Stimulated activated CD4-positive, alpha-beta T cell treated with anti-CD3 and anti-CD28 coated beads, Interleukin-1b, Interleukin-23, amount 100 ng/mL, for 24 hours (primary cell): ENCODE data around the gene SAMD4B.
"Not testable (repeated sequence)": the region's sequence is repeated elsewhere in the genome, so short reads cannot be mapped to it uniquely, and the experiment has no call there.

Source experiments
- DNase-seq, 4 experiments: peaks; one replicate each; pipeline ENCODE4 v3.0.0-alpha.2; 2020; ENCODE audit warnings: low read depth in 4 of 4, low spot score in 1 of 4

SAMD4B gene

DNA sequence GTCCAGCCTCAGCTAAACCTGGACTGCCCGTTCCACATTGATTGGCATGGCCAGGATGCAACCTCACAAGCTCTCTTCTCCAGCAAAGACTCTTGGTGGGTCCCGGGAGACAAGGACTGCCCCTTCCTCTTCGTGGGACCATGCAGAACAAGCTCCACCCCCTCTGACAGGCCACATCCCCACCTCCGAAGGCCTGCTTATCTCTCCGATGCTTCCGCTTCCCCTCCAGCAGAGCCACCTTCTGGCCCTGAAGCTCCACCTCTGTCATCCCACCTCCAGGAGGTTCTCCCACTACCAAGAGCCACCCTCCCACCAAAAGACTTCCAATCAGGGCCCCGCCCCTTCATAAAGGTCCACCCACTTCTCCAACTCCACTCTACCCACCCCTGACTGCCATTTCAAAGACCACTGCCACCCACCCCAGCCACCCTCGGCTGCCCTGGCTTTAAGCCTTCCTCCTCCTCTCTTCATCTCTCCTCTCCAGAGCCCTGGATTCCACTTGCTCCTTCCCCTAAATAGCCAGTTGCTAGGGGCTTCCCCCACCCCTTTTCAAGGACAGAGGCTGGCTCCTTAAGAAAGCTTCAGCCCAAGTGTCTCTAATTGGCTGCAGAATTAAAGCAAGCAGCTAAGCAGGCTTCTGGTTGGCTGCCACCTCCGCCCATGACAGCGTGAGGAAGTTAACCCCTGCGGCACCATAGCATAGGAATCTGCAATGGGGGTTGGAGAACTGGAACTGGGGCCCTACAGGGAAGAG is 31.5 kb upstream of the SAMD4B start:
- DNase-seq, result no peak

DNA sequence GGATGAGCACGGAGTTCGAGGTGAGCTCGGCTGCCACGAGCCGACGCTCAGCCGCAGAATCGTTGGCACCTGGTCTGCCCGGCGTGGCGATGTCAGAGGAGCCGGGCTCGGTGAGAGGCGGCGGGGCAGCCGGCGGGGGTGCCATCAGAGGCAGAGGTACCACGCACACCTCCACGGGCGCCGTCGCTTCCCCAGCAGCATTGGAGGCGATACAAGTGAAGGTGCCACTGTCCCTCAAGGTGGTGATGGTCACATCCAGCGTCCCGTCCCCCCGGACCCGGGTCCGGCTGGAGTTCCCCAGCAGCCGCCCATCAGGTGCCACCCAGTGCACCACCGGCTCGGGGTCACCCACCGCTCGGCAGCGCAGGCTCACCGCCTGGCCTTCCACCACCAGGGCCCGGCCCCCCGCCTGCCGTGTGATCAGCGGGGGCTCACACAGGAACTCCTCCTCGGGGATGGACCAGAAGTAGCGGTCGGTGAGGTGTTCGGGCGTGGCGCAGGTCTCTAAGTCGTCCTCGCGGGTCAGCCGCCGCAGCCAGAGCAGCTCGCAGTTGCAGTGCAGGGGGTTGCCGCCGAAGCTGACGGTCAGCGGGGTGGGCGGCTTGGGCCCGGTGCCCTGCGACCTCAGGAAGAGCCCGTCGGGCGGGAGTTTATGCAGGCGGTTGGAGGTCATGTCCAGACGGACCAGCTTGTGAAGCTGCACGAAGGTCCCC is 28.0 kb upstream of the SAMD4B start:
- no peak for DNase-seq

GRCh38 chr19:39315933-39316332 is 26.3 kb upstream of the SAMD4B start:
- no peak for DNase-seq

GRCh38 chr19:39316627-39317321 is 25.4 kb upstream of the SAMD4B start:
- no peak for DNase-seq

DNA sequence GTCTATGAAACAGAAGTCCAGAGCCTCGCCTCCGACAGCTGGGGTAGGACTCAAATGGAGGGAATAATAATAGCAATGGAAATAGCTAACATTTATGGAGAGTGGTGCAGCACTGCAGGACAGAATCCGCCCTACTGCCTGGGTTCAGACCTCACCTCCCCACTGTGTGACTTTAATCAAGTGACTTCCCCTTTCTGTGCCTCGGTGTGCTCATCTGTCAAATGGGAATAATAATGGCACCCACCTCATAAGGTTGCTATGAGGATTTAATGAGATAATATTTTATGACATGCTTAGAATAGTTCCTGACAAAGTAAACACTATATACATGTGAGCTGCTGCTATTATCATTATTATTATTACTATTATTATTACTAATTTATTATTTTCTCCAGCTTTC is 24.7 kb upstream of the SAMD4B start:
- no peak for DNase-seq

DNA sequence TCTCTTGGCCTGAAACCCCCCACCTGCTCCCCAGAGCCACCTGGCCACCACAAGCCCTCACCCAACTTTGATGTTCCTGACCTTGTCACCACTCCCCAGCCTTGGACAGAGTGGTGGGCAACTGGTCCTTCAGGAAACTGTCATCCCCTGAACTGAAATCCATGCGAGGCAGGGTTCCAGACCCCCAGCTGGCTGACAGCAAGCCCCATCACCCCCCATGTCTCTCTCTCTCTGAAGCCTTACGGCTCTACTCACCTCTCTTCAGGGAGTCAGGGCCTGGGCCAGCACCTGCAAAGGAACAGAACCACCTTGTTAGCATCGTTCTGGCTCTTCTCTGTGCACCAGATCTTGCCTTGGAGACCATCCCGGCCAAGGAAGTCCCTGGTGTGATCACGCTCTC is 24.1 kb upstream of the SAMD4B start:
- DNase-seq, result no peak

GRCh38 chr19:39318690-39319089 is 23.5 kb upstream of the SAMD4B start:
- no peak for DNase-seq

DNA sequence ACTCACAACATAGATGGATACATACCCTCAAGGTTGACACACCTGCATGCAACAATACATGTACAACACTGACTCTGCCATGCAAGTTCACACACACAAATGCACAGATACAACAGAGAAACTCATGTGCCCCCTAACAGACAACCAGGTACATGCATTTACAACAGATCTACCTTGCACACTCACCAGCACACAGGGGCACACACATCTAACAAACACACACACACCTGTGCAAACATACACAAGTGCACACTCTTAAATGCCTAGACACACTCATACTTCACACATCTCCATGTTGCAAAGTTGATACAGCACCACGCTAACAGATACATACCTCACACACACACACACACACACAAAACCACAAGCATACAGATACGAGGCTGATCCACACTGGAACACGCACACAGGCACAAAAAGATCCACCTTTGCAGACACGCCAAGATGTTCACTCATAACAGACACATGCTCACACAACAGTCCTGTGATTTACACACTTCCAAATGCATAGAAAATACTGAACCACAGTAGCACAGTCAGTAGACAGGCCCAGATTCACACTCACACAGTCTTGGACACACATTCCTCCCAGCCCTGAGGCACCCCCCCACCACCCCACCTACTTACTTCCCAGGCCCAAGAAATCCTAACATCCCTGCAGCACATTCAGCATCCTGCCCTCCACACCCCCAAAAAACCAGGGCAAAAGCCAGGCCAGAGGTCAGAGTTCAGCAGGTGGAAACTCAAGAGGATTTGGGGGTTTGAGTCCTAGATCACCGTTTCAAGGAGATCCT is 22.9 kb upstream of the SAMD4B start:
- no peak for DNase-seq

- DNase-seq, result no peak
These were observed 22.4 kb upstream of the SAMD4B start for GRCh38 chr19:39319892-39320248.

DNA sequence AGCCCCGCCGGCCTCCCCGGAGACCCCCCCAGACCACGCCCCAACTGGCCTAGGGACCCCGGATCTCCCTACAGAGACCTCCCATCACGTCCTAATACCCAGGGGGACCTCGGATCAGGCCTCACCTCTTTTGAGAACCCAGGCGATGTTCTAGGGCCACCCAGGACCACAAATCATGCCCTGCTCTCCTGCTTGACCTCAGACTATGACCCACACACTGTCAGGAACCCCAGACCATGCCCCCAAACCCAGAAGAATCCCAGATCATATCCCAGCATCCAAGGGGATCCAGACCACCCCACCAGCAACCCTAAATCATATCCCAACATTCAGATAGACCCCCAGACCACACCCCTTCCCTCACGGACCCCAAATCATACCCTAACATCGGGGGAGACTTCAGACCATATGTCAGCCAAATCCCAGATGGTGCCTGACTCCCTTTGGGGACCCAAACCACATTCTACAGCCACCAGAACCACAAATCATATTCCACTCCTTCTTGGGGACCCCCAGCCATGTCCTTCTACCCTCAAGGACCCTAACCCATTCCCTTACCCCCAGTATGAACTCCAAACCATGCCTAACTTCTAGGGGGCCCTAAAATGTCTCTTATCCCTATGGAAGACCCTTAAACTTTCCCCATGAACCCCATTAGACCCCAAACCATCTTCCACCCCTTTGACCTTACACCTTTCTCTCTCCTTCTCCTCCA is 20.9 kb upstream of the SAMD4B start:
- DNase-seq, result no peak

- no peak for DNase-seq
These were observed 20.4 kb upstream of the SAMD4B start for GRCh38 chr19:39321832-39322176.

GRCh38 chr19:39324242-39324842 is 17.9 kb upstream of the SAMD4B start:
- no peak for DNase-seq

GRCh38 chr19:39325778-39326665 is 16.2 kb upstream of the SAMD4B start:
- no peak for DNase-seq

GRCh38 chr19:39327363-39328045 is 14.7 kb upstream of the SAMD4B start:
- DNase-seq, result no peak

DNA sequence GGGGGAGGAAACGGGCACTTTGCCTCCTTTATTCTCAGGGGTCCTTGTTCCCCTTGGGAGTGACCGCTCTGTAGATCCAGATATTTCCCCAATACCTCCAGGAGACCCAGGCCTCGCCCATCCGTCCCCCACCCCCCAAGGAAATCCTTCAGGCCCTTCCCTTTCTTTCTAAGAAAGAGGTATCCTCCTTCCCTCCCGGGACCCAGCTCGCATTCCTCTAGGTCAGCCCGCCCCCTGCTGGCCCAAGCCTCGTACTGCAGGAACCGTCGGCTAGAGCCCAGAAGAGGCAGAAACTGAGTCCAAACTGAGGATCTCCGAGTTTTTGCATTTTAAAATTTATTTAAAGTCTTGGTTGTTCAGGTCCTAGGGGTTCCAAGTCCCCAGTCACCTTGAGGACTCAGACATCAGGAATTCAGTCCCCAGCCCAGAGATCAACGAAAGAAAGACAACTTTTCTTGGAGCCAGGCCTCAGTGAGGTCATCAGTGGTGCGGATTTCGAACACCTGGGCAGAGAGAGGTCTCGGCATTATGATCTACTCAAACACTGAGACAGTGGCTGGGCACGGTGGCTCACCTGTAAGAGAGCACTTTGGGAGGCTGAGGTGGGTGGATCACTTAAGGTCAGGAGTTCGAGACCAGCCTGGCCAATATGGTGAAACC is 14.0 kb upstream of the SAMD4B start:
- peak; percentile 67 to 76 (median 74) for DNase-seq

- DNase-seq, result no peak
These were observed 12.3 kb upstream of the SAMD4B start for GRCh38 chr19:39329948-39330347.

- no peak for DNase-seq
These were observed 9.9 kb upstream of the SAMD4B start for GRCh38 chr19:39332293-39332692.

DNA sequence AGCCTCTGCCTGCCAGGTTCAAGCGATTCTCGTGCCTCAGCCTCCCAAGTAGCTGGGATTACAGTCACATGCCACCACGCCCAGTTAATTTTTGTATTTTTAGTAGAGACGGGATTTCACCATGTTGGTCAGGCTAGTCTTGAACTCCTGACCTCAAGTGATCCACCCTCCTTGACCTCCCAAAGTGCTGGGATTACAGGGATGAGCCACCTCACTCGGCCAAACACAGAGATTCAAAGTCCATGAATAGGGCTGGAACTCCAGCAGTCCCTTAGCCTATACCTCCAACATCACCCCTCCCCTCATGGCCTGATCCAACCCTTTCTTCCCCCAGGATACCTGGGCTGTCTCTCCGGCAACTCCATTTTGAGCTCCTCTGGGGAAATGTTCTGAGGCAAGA is 9.5 kb upstream of the SAMD4B start:
- not testable (repeated sequence) for DNase-seq
